ENCODE results near the gene C9. TPM values are rescaled to one million over a fixed set of nuclear protein-coding genes. Genes with fewer than 3 reads are reported as not detected.

Gene C9
- total RNA-seq, 3 donors from 2014 or later = 0.12 TPM; not detected in 2

DNA sequence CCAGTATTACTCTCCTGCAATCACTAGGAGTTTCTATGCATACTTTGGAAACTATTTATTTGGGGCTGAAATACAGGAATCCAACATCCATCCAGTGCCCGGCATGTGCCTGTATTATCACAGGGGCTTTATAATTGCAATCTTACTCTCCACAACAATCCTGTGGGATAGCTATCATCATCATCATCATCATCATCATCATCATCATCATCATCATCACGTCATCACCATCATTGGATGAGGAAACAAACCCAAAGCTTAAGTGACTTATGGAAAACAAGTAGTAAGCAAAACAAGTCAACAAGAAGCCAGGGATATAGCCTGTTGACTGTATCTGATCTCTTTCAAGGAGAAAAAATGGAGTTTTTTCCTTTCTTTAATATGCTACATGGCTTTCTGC, 97.1 kb downstream of the C9 start:
- intact Hi-C loops (cut with DNase I, micrococcal nuclease) = no loop called here
- TF ChIP-seq, protein P1, sequence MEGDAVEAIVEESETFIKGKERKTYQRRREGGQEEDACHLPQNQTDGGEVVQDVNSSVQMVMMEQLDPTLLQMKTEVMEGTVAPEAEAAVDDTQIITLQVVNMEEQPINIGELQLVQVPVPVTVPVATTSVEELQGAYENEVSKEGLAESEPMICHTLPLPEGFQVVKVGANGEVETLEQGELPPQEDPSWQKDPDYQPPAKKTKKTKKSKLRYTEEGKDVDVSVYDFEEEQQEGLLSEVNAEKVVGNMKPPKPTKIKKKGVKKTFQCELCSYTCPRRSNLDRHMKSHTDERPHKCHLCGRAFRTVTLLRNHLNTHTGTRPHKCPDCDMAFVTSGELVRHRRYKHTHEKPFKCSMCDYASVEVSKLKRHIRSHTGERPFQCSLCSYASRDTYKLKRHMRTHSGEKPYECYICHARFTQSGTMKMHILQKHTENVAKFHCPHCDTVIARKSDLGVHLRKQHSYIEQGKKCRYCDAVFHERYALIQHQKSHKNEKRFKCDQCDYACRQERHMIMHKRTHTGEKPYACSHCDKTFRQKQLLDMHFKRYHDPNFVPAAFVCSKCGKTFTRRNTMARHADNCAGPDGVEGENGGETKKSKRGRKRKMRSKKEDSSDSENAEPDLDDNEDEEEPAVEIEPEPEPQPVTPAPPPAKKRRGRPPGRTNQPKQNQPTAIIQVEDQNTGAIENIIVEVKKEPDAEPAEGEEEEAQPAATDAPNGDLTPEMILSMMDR (IDR thresholded peaks at IDR 0.05) = no peak
- no peak overlapping the region for H3K4me3 ChIP-seq
- no peaks in the 10 kb centered on the region for H3K4me1 ChIP-seq (ENCODE audit: low read depth)
- no peak for ATAC-seq
- DNase-seq = no peak
- no peaks in the 10 kb centered on the region for H3K9me3 ChIP-seq
- no peaks in the 10 kb centered on the region for H3K36me3 ChIP-seq (ENCODE audit: low read depth)

DNA sequence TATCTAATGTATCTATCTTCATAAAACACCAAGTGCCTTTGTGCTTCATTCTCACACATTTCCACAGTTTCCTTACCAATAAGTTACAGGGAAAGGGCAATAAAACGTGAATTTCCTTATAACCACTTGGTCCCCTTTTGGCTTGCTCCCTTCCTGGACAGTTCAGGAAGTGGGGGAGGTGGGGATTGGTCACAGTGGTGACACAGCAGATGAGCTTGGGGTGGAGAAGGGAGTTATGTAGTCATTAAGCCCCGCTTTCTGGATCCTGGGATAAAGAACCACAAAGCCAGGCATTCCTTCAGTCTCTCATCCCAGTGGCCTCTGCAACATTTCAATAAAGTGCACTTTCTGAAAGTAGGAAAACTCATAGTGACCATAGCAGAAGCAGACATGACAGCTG, 97.9 kb downstream of the C9 start:
- Histone ChIP-seq H3K9me3 (no peaks in the 10 kb centered on the region), H3K4me3 (no peak overlapping the region), H3K4me1 (ENCODE audit: low read depth) (no peaks in the 10 kb centered on the region), H3K36me3 (ENCODE audit: low read depth) (no peaks in the 10 kb centered on the region)
- peak; percentile 81 for ATAC-seq
- intact Hi-C loops (cut with DNase I, micrococcal nuclease) = no loop called here
- TF ChIP-seq, protein P1 (IDR thresholded peaks at IDR 0.05) = no peak
- no peak for DNase-seq

DNA sequence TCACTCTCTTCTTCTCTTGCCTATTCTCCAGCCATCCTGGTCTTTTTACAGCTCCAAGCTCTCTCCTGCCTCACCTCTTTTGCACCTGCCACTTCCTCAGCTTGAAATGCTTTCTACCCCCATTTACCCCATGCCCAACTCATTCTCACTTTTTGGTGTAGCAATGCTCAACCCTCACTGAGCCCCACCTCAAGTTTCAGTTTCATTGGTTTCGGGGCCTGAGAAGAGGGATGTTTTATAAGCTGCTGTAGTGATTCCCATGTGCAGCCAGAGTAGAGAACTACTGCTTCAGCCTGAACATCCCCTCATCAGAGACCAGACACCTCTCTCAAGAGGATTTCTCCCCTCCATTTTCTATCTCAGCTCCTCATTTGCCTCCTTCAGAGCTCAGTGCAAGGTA, 99.8 kb downstream of the C9 start:
- Histone ChIP-seq H3K9me3 (no peaks in the 10 kb centered on the region), H3K4me3 (no peak overlapping the region), H3K36me3 (ENCODE audit: low read depth) (no peaks in the 10 kb centered on the region), H3K4me1 (ENCODE audit: low read depth) (no peaks in the 10 kb centered on the region)
- TF ChIP-seq, protein P1 (IDR thresholded peaks at IDR 0.05) = no peak
- ATAC-seq (no peak), DNase-seq (no peak)
- intact Hi-C loops (cut with DNase I, micrococcal nuclease) = no loop called here

DNA sequence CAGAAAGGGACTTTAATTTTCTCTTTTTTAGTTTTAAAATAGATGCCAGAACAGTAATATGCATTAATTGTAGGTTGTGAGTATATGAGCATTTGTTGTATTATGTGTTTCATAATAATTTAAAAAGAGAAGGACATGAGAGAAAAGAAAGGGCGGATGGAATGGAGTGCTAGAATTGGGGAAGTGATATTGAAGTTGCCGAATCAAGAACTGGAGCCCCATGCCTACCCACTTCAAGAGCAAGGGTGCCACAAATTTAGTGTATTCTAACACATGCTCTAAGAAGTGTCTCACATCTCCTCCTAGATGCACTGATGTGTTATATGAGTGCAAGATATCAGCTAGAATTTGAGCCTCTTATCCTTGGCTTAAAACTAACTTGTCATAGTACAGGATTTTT, 101.3 kb downstream of the C9 start:
- no peak for DNase-seq
- no peaks in the 10 kb centered on the region for H3K36me3 ChIP-seq (ENCODE audit: low read depth)
- no peaks in the 10 kb centered on the region for H3K4me1 ChIP-seq (ENCODE audit: low read depth)
- TF ChIP-seq, protein P1 (IDR thresholded peaks at IDR 0.05) = no peak
- no peaks in the 10 kb centered on the region for H3K9me3 ChIP-seq
- H3K4me3 ChIP-seq = no peak overlapping the region
- intact Hi-C loops (cut with DNase I, micrococcal nuclease) = no loop called here
- ATAC-seq = no peak

DNA sequence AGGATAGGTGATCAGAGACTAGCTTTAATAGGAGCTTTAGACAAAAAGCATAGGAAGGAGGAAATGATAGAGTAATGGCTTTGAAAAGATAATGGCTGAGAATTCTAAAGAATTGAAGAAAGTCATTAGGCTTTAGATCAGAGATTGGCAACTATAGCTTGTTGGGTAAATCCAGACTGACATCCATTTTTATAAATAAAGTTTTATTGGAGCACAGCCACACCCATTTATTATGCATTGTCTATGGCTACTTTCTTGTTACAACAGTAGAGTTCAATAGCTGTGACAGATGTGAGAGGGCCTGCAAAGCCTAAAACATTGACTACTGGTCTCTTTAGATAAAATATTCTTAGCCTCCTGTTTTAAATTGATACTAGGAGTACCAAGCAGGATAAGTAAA, 104.2 kb downstream of the C9 start:
- TF ChIP-seq, protein P1 (IDR thresholded peaks at IDR 0.05) = no peak
- Histone ChIP-seq H3K4me1 (ENCODE audit: low read depth) (peaks cover 7% of the 10 kb centered on the region), H3K9me3 (no peaks in the 10 kb centered on the region), H3K36me3 (ENCODE audit: low read depth) (no peaks in the 10 kb centered on the region), H3K4me3 (no peak overlapping the region)
- DNase-seq (no peak), ATAC-seq (no peak)
- intact Hi-C loops (cut with DNase I, micrococcal nuclease) = no loop called here

DNA sequence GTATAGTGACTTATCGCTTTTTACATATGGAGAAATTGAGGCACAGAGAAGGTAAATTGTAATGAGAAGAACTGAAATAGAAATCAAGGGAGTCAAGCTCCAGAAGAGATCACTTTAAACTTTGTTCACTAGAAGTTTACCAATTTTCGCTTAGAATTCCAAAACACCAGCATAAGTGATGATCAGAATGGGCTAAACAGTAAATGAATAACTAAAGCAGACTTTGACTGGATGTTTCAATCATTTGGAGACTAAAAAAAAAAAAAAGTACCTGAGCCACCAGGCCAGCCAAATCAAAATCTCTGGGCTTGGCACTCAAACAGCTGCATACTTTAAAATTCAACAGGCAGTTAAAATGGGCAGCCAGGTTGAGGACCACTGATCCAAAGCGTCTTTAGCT, 106.7 kb downstream of the C9 start:
- intact Hi-C loops (cut with DNase I, micrococcal nuclease) = no loop called here
- ATAC-seq = no peak

More for the DNA sequence above, 106.7 kb downstream of the C9 start:
- Histone ChIP-seq H3K9me3 (no peaks in the 10 kb centered on the region), H3K4me1 (ENCODE audit: low read depth) (peaks cover 7% of the 10 kb centered on the region), H3K36me3 (ENCODE audit: low read depth) (no peaks in the 10 kb centered on the region), H3K4me3 (no peak overlapping the region)
- no peak for DNase-seq
- TF ChIP-seq, protein P1 (IDR thresholded peaks at IDR 0.05) = no peak

Data from mucosa of descending colon (tissue), 3 donors.